ENCODE results near the gene MYEF2.

Gene MYEF2

DNA sequence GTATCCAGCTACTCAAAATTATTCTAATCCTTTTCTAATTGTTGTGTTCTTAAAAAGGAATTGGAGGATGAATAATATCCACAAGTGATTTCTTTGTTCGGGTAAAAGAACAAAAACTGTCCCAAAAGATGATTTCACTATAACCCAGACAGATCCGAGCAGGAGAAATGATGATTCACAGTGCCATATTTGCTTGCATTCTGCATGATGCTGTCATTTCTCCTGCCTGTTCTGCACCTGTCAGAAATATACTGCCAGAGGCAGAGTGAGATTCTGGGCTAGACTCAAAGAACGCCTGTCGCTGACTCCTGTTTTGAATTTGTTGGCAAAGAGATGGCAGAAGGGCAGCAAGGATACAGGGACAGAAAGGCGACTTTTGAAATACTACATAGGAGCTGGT is 92.0 kb downstream of the MYEF2 start:
- DNase-seq: no peak

DNA sequence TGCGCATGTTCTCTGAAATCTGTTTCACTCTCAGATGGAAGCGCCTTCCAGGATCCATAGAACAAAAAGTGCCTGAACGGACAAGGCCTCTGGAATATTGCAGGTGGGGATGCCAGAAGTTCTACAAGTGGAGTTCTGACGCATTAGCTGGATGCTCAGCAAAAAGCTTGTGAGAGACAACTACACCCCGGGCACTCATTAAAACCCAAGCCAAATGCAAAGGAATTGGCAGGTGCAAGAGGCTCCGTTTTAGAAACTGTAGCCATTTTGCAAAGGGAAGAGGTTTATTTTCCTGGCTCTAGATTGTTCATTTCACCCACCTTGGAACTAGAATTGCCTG is 92.5 kb downstream of the MYEF2 start:
- no peak for DNase-seq

DNA sequence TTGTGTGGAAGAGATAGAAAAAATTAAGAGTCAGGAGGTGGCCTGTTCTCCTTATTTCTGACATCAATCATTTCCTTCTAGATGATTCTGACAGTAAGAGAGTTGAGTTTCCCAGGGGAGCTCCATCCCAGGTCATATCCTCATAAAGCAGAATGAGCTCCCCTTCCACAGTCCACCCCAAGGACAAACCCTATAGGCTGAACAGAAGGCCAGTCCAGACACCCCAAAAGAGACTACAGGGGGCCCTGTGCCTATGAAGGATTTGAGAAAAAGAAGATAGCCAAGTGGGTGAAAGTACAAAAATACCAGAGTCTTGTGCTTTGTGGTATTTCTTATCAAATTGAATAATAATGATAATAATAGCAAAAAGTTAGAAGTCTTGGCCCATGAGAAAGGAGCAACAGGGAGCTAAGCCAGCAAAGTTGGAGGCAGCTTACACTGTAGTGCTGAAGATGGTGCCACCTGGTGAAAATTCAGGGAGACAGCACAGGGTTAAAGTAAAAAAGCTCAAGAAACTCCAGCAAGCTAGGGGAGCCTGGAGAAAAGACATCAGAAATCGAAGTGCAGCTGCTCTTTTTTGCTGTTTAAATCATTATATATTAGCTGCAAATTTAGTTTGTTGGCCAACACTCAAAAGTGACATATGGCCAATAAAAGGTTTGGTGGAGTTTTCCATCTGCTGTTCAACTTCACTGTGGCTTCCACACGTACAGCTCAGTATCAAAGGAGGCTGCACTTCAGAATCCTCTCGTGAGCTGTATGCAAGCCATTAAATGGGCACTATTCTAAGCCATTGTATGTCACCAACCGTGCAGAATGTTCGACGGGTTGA is 93.1 kb downstream of the MYEF2 start:
- DNase-seq: no peak

All from stimulated activated CD4-positive, alpha-beta T cell treated with anti-CD3 and anti-CD28 coated beads, Interleukin-2, amount 100 ng/mL, for 48 hours (primary cell).